A673 (cell line): ENCODE measurements around the gene GNAT2. TPM values are rescaled to one million over a fixed set of nuclear protein-coding genes. Genes with fewer than 3 reads are reported as not detected.

Experiments used
- BruUV-seq: library from RNA; stranded (reverse); fragments of 400-500 nt; replicated peaks from 2 replicates; lab custom pipeline; 2021; lab: Mats Ljungman, UMichigan
- CTCF ChIA-PET: fragments of 300-600 bp; sonication (Branson Sonifier 250); formaldehyde crosslinking; loops from one replicate; lab custom pipeline; 2022; ENCODE audit warnings: antibody characterized with exemption; lab: Charles Lee
- POLR2A ChIA-PET: fragments of 300-600 bp; sonication (Branson Sonifier 250); formaldehyde crosslinking; loops from one replicate; lab custom pipeline; 2022; ENCODE audit warnings: antibody characterized with exemption; ENCODE audit not compliant: low non-redundant PET; lab: Charles Lee
- DNase-seq: peaks from one replicate; pipeline ENCODE4 v3.0.0-alpha.2; 2015; ENCODE audit warnings: low spot score
- H3K27ac ChIP-seq: fragments of 200-600 bp; sonication (generic); 2 replicates; pipeline ENCODE4 v1.5.1; 2016; ENCODE audit warnings: mixed run types, low read depth, mild to moderate bottlenecking, mixed read lengths, antibody characterized with exemption, low read length; ENCODE audit not compliant: poor library complexity, severe bottlenecking
- H3K27me3 ChIP-seq: fragments of 200-600 bp; sonication (generic); replicated peaks from 2 replicates; pipeline ENCODE4 v1.6.1; 2017; ENCODE audit warnings: mixed run types, low read depth, mild to moderate bottlenecking, mixed read lengths, antibody characterized with exemption, low read length; ENCODE audit not compliant: insufficient read depth, poor library complexity
- H3K36me3 ChIP-seq: fragments of 200-600 bp; sonication (generic); 2 replicates; pipeline ENCODE4 v1.6.1; 2016; ENCODE audit warnings: mixed run types, mild to moderate bottlenecking, mixed read lengths, antibody characterized with exemption, low read length; ENCODE audit not compliant: insufficient read depth, poor library complexity, severe bottlenecking
- H3K4me1 ChIP-seq: fragments of 200-600 bp; sonication (generic); 2 replicates; pipeline ENCODE4 v1.6.1; 2017; ENCODE audit warnings: mixed run types, mild to moderate bottlenecking, mixed read lengths, antibody characterized with exemption, low read length; ENCODE audit not compliant: insufficient read depth, poor library complexity, severe bottlenecking
- H3K4me3 ChIP-seq: fragments of 200-600 bp; sonication (generic); 2 replicates; pipeline ENCODE4 v1.5.1; 2016; ENCODE audit warnings: low read depth, mixed run types, mild to moderate bottlenecking, mixed read lengths, low read length; ENCODE audit not compliant: poor library complexity, severe bottlenecking
- H3K9me3 ChIP-seq: fragments of 200-600 bp; sonication (generic); 2 replicates; pipeline ENCODE4 v1.6.1; 2016; ENCODE audit warnings: mixed run types, low read depth, mild to moderate bottlenecking, mixed read lengths, antibody characterized with exemption, low read length; ENCODE audit not compliant: poor library complexity, severe bottlenecking
- EZH2 ChIP-seq: fragments of 200-600 bp; sonication (generic); IDR thresholded peaks from 2 replicates; pipeline ENCODE4 v1.6.1; 2017; ENCODE audit warnings: borderline replicate concordance, low read depth, mild to moderate bottlenecking, mixed read lengths, antibody characterized with exemption, low read length; ENCODE audit not compliant: poor library complexity, severe bottlenecking
- intact Hi-C: fragments of 100-400 bp; cut with micrococcal nuclease; formaldehyde crosslinking; loops from one replicate; pipeline ENCODE4 v1.10.0; 2022; ENCODE audit not compliant: unreplicated experiment
- total RNA-seq: library from RNA; stranded (reverse); gene quantifications from 2 replicates; pipeline ENCODE4 v1.2.3, GENCODE V29; 2021
- TF ChIP-seq, protein P1 (sequence below): fragments of 300-800, 200-600 bp; sonication (generic); conservative IDR thresholded peaks from 2 replicates; pipeline ENCODE4 v1.5.1; 2017; ENCODE audit warnings: low read depth, mild to moderate bottlenecking, antibody characterized with exemption, low read length, moderate library complexity, mixed read lengths

The GNAT2 gene
- total RNA-seq, 1 experiment from 2014 or later: not detected

DNA sequence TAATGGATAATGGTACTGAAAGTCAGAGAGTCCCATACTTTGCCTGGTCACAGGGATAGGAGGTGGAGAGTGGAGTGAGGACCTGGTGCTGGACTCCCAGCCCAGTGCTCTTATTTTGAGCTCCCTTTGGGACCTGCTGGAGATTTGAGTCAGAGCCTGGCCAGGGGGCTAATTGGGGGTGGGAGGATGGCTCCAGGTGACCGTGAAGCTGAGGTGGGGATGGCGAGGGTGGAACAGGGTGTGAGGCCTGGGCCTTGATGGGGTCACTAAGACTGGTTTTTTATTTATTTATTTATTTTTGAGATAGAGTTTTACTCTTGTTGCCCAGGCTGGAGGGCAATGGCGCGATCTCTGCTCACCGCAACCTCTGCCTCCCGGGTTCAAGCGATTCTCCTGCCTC is 18.0 kb upstream of the GNAT2 start:
- BruUV-seq: no TSS peak
- intact Hi-C loops: no loop called here
- POLR2A ChIA-PET: interaction anchor here (0.6 kb wide), 1 partner anchor 678 kb away, joined by 12 read pairs; no protein-coding TSS in a partner anchor

DNA sequence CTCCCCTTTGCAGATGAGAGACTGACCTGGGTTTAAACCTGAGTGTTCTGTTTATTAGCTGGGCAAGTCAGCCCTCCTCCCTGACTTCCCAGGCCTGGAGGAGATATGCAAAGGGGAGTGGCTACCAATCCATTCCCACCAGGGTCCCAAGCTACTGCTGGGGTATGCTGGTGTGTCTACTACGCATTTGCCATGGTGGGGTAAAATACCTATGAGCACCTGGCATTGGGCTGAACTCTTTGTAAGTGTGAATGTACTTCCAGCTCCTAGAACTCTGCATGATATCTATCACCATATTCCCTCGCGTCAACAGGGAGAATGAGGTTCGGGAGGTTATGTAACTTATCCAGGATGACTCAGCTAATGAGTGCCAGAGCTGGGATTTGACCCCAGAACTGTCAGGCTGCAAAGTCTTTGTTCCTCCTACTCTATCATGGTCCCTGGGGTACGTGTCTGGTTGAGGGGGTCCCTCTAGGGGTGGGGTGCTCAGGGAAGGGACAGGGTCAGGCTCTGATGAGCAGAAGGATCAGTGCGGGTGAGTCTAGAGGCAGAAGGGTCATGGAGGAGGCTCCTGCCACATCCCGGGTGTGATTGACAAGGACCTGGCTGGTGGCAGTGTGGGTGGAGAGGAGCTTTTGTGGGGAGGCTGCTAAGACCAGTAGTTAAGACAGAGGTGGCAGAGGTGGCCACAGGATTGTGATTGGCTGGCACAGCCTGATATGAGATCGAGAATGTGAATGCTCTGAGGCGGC is 17.0 kb upstream of the GNAT2 start:
- POLR2A ChIA-PET: no interaction called here
- Histone ChIP-seq H3K27ac (peak overlapping the region; percentile 52), H3K4me3 (no peak overlapping the region), H3K9me3 (no peaks in the 10 kb centered on the region), H3K27me3 (no peaks in the 10 kb centered on the region), H3K36me3 (peaks cover 1% of the 10 kb centered on the region), H3K4me1 (peaks cover 44% of the 10 kb centered on the region)
- intact Hi-C loops: no loop called here
- CTCF ChIA-PET: no interaction called here
- peak; percentile 49 for DNase-seq
- no peak for TF ChIP-seq EZH2
- TF ChIP-seq, protein P1, sequence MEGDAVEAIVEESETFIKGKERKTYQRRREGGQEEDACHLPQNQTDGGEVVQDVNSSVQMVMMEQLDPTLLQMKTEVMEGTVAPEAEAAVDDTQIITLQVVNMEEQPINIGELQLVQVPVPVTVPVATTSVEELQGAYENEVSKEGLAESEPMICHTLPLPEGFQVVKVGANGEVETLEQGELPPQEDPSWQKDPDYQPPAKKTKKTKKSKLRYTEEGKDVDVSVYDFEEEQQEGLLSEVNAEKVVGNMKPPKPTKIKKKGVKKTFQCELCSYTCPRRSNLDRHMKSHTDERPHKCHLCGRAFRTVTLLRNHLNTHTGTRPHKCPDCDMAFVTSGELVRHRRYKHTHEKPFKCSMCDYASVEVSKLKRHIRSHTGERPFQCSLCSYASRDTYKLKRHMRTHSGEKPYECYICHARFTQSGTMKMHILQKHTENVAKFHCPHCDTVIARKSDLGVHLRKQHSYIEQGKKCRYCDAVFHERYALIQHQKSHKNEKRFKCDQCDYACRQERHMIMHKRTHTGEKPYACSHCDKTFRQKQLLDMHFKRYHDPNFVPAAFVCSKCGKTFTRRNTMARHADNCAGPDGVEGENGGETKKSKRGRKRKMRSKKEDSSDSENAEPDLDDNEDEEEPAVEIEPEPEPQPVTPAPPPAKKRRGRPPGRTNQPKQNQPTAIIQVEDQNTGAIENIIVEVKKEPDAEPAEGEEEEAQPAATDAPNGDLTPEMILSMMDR: no peak
- no TSS peak for BruUV-seq

More for the DNA sequence above, 18.0 kb upstream of the GNAT2 start:
- DNase-seq: no peak
- no peak overlapping the region for H3K27ac ChIP-seq
- no peaks in the 10 kb centered on the region for H3K9me3 ChIP-seq
- H3K4me1 ChIP-seq: peaks cover 40% of the 10 kb centered on the region
- no peak for TF ChIP-seq EZH2
- TF ChIP-seq, protein P1: no peak
- no peak overlapping the region for H3K4me3 ChIP-seq
- CTCF ChIA-PET: interaction anchor here (0.6 to 0.7 kb wide), 2 partner anchors 137 to 423 kb away, joined by 3 to 5 read pairs; no protein-coding TSS in a partner anchor
- H3K36me3 ChIP-seq: no peaks in the 10 kb centered on the region
- no peaks in the 10 kb centered on the region for H3K27me3 ChIP-seq

DNA sequence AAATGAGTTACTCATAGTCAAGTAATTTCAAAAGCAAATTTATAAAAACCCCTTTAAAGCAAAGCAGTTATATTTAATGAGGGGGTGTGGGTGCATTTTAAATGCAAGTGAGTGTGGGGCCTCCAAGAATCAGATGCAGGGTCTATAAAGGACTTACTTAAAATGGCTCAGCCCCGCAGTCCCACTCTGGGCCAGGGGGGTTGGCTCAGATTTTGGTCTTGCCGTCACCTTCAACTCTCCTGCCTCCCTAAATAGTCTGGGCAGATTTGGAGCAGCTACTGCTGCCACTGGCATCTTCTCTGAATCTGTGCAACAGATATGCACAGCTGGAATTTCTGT is 16.4 kb upstream of the GNAT2 start:
- intact Hi-C loops: no loop called here
- H3K4me1 ChIP-seq: peaks cover 44% of the 10 kb centered on the region
- TF ChIP-seq, protein P1: no peak
- no peak for TF ChIP-seq EZH2
- ChIA-PET POLR2A (no interaction called here), CTCF (no interaction called here)
- H3K36me3 ChIP-seq: peaks cover 7% of the 10 kb centered on the region
- H3K9me3 ChIP-seq: no peaks in the 10 kb centered on the region
- DNase-seq: no peak
- no peaks in the 10 kb centered on the region for H3K27me3 ChIP-seq
- BruUV-seq: no TSS peak
- H3K27ac ChIP-seq: peak overlapping the region; percentile 52
- no peak overlapping the region for H3K4me3 ChIP-seq
